Measurements from ENCODE around the gene TLCD2. TPM values are rescaled to one million over a fixed set of nuclear protein-coding genes. Genes with fewer than 3 reads are reported as not detected.

TLCD2 gene
- total RNA-seq, 2 experiments from 2014 or later = 0.65 to 0.75 TPM

DNA sequence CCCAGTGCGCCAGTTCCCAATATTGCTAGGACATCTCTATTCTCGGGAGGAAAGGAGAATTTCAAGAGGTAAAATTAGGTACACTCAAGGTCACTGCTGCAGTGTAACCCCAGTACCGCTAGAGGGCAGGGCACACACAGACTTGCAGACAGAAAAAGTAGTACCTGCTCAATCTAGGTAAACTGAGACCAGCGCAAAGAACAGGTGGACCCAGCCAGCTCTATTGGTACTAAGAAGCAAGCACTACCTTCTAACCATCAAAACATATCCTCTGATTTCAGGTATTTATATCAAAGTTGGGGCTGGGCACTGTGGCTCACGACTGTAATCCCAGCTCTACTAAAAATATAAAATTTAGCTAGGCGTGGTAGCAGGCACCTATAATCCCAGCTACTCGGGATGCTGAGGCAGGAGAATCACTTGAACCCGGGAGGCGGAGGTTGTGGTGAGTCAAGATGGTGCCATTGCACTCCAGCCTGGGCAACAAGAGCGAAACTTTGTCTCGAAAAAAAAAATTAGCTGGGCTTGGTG is 10.7 kb upstream of the TLCD2 start:
- ChIA-PET POLR2A (interaction anchor here (0.9 to 5.4 kb wide), 8 partner anchors 12 to 108 kb away, joined by 3 to 35 read pairs (median 3); partner anchors contain the start of genes RPA1 and SMYD4), CTCF (interaction anchor here (0.7 to 4.5 kb wide), 32 partner anchors 20 to 336 kb away, joined by 3 to 46 read pairs (median 4); partner anchors contain the start of genes RILP, RTN4RL1 and SERPINF1)
- Mint-ChIP-seq H3K4me3 (no peak overlapping the region), H3K27ac (peak overlapping the region; percentile 42), H3K36me3 (ENCODE audit: low read depth) (peaks cover 4% of the 10 kb centered on the region), H3K4me1 (peaks cover 61% of the 10 kb centered on the region), H3K27me3 (no peaks in the 10 kb centered on the region), H3K9me3 (no peaks in the 10 kb centered on the region)
- peak; percentile 77 for DNase-seq

DNA sequence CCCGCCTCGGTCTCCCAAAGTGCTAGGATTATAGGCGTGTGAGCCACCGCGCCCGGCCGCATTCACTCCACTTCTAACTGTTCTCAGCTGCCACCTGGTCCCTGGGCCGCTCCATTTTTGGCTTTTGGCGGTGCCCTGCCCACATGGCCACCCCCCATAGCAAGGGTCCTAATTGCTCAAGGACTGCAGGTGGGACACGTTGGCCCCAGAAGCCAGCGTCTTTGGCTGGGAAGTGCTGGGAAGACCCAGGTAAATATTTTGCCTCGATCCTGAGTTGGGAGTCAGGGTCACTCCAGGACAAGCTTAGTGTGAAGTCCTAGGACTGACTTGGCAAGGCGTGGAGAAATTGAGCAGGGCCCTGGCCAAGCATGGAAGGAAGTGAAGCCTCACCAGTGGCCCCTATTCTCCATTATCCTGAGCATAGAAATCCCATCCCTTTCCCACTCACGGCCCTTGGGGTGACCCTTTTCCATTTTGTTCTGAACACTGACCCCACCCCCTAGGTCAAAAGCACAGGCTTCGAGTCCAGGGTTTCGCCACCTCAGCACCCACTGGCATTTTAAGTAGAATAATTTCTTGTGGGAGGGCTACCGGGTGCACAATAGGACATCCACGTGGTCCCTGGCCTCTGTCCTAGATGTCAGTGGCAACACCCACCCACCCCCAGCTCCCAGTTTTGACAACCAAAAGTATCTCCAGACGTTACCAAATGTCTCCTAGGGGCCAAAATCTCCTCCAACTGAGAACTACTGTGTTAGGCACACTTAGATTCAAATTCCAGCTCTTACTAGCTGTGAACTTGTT is 8.4 kb upstream of the TLCD2 start:
- Mint-ChIP-seq H3K4me1 (peaks cover 63% of the 10 kb centered on the region), H3K36me3 (ENCODE audit: low read depth) (peaks cover 9% of the 10 kb centered on the region), H3K27ac (peak overlapping the region; percentile 98), H3K4me3 (peak overlapping the region; percentile 91), H3K9me3 (no peaks in the 10 kb centered on the region), H3K27me3 (no peaks in the 10 kb centered on the region)
- no peak for DNase-seq
- ChIA-PET POLR2A (interaction anchor here (1.2 to 5.0 kb wide), 7 partner anchors 14 to 522 kb away, joined by 3 to 58 read pairs (median 10); partner anchors contain the start of genes OVCA2, PRPF8, RPA1 and SMYD4), CTCF (interaction anchor here (0.7 to 1.4 kb wide), 3 partner anchors 126 to 174 kb away, joined by 3 to 4 read pairs (median 3); no protein-coding TSS in a partner anchor)

DNA sequence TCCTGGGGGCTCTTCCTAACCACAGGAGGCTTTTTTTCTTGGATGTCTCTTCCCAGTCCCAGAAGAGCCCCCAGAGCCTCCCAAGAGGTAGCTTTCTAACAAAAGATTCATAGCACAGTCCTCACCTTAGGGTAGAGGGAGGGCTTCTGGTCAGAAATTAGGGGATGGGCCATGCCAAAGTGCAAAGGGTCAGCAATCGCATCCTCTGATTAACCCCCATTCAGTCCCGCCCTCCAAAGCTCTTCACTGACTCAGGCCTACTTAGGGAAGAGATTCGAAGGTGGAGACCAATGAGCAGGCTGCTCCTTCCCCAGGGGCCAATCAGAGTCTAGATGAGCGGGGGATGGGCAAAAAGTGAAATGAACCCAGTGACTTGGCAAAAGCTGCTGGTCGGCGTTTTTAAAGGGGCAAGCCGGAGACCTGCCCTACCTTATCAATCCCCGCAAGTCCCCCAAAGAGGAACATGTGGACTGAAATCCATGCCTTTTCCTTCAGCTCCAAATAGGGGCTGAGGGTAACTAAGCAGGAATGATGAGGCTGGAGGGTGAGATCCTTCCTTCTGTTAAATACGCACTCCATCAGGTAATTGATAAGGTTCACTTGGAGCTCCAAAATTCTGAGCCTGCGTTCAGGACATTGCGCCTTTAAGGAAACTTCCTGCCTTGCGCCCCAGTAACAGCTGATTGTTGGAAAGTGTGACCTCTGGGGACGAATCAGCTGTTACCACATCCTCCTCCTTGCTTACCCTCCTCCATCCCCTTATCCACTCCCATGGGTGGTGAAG is 6.9 kb upstream of the TLCD2 start:
- Mint-ChIP-seq H3K4me1 (peaks cover 60% of the 10 kb centered on the region), H3K27me3 (no peaks in the 10 kb centered on the region), H3K9me3 (no peaks in the 10 kb centered on the region), H3K4me3 (peak overlapping the region; percentile 91), H3K27ac (peak overlapping the region; percentile 98), H3K36me3 (ENCODE audit: low read depth) (peaks cover 23% of the 10 kb centered on the region)
- POLR2A ChIA-PET = interaction anchor here (0.7 to 5.8 kb wide), 59 partner anchors 8 to 1098 kb away, joined by 3 to 58 read pairs (median 5); partner anchors contain the start of genes INPP5K, METTL16, OVCA2 and PITPNA
- DNase-seq = peak; percentile 93
- CTCF ChIA-PET = interaction anchor here (0.7 to 2.3 kb wide), 19 partner anchors 8 to 352 kb away, joined by 3 to 20 read pairs (median 4); partner anchors contain the start of genes RILP, RPA1, RTN4RL1 and SMYD4

DNA sequence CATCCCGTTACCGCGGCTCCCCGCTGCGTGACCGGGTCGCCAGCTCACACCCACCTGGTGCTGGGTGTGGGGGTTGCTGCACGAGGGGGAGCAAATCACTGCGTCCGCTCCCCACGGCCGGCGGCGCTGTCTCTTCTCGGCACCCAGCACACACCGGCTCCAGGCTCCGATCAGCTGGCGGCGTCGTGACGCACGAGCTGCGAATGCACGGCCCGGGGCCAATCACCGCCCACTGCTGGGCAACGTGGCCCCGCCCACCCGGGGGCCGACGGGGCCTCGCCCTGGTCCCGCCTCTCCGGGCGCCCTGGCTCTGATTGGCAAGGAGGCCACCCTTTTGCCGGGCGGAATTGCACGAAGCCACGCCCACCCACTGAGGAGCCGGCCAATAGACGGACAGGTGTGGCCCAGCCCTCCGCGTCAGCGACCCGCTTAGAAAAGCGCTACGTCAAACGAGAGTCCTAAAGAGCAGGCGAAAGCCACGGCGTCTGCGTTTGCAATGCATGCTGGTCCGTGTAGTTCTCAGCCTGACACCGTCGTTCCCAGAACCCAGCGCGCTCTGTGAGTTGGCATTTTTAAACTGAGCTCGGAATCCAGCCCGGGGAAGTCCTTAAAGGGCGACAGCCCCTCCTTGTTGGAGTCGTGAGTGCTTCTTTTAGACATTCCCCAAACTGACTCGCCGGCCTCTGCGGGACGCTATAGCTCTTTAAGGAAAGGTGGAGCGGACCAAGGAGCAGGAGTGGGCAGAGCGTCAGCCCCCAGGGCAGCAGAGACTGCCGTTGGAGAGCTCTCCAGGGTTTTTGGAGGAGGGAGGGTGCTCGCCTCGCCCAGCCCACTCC is 6.1 kb upstream of the TLCD2 start:
- ChIA-PET CTCF (interaction anchor here (0.7 to 2.3 kb wide), 17 partner anchors 9 to 351 kb away, joined by 3 to 20 read pairs (median 4); partner anchors contain the start of genes RILP, RPA1, RTN4RL1 and SMYD4), POLR2A (interaction anchor here (0.7 to 5.8 kb wide), 58 partner anchors 7 to 1098 kb away, joined by 3 to 58 read pairs (median 5); partner anchors contain the start of genes INPP5K, METTL16, OVCA2 and PITPNA)
- peak overlapping the region; percentile 91 for H3K4me3 Mint-ChIP-seq
- no peaks in the 10 kb centered on the region for H3K9me3 Mint-ChIP-seq
- peaks cover 62% of the 10 kb centered on the region for H3K4me1 Mint-ChIP-seq
- H3K27me3 Mint-ChIP-seq = no peaks in the 10 kb centered on the region
- DNase-seq = peak; percentile 100
- peak overlapping the region; percentile 98 for H3K27ac Mint-ChIP-seq
- peaks cover 31% of the 10 kb centered on the region for H3K36me3 Mint-ChIP-seq (ENCODE audit: low read depth)

DNA sequence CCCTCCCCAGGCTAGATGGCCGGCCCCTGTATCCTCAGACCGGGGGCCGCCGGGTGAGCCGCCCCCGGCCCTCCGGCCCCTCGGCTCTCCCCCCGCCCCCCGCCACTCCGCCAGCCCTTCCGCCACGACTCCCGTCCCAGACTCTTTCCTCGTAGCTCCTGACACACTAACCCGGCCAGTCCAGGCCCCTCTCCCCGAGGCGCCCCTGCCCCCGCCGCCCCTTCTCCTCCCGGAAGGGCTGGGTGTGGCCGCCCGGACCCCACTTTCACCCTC is 5.6 kb upstream of the TLCD2 start:
- DNase-seq = no peak
- ChIA-PET POLR2A (interaction anchor here (1.0 to 5.8 kb wide), 18 partner anchors 9 to 677 kb away, joined by 3 to 58 read pairs (median 10); partner anchors contain the start of genes OVCA2, PRPF8, RPA1 and SCARF1), CTCF (interaction anchor here (1.3 to 2.3 kb wide), 5 partner anchors 37 to 350 kb away, joined by 3 to 20 read pairs (median 12); partner anchors contain the start of gene RILP)
- Mint-ChIP-seq H3K27me3 (peaks cover 2% of the 10 kb centered on the region), H3K4me3 (peak overlapping the region; percentile 91), H3K36me3 (ENCODE audit: low read depth) (peaks cover 36% of the 10 kb centered on the region), H3K4me1 (peaks cover 64% of the 10 kb centered on the region), H3K27ac (peak overlapping the region; percentile 76), H3K9me3 (no peaks in the 10 kb centered on the region)

DNA sequence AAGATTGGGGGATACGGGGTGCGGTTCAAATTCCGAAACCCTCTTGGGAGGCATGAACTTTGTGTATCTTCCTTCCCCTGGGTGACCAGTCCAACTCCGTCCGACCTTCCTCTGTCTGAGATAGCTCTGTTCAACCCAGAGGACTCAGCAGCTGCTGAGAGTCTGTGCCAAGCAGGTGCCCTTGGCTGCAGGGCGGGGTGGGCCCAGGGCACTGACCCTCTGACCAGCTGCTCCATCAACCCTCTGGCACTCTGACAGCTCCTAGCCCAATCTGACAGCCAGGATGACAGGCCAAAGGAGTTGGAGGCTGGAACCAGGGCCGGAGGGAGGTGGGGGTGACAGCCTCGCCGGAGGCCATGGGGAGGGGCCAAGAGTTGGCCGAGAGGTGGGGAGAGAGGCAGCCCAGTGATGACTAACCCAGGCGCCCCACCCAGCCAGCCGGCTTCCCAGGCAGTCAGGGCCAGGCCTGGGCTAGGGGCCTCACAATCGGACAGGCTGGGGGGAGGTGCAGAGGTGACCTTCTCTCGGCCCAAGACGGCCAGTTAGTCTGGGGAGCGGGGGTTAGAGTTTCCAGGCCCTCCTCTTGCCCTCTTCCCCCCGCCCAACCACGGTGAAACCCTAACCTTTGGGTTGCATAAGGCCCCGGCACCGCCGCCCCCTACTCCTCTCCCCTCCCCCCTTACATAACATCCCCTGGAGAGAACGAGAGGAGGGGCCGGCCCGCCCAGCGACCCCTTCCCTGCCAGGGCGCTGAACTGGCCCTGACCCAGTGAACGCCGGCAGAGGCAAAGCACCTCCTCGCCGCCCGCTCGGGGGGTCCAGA is 5.0 kb upstream of the TLCD2 start:
- H3K27ac Mint-ChIP-seq = peak overlapping the region; percentile 52
- H3K36me3 Mint-ChIP-seq (ENCODE audit: low read depth) = peaks cover 39% of the 10 kb centered on the region
- ChIA-PET POLR2A (interaction anchor here (1.0 to 5.8 kb wide), 14 partner anchors 8 to 621 kb away, joined by 3 to 58 read pairs (median 12); partner anchors contain the start of genes PRPF8, RPA1, SCARF1 and SERPINF1), CTCF (interaction anchor here (1.3 to 2.0 kb wide), 4 partner anchors 38 to 350 kb away, joined by 3 to 20 read pairs (median 8); no protein-coding TSS in a partner anchor)
- H3K27me3 Mint-ChIP-seq = peaks cover 6% of the 10 kb centered on the region
- H3K9me3 Mint-ChIP-seq = no peaks in the 10 kb centered on the region
- peak; percentile 74 for DNase-seq
- peaks cover 65% of the 10 kb centered on the region for H3K4me1 Mint-ChIP-seq
- H3K4me3 Mint-ChIP-seq = peak overlapping the region; percentile 91

DNA sequence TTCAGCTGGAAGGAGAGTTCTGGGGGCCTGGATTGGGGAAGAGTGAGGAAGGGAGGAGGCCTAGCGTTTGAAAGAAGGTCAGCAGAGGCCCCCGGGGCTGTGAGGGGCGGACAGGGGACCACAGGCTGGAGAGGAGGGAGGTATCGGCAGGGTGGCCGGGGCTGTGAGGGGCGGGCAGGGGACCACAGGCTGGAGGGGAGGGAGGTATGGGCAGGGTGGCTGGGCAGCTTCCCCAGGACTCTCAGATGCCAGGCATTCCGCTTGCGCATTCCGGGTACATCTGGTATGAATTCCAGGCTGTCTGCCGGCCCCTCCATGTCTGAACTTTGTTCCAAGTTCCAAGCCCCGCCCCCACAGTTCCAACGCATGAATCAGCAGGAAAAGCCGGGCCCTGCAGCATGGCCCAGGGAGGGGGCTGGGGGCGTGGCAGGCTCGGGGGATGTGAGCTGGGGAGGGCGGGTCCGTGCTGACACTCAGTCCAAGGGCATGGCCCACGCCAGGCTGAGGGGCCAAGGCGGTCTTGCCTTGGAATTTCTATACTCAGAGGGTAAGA is 4.3 kb upstream of the TLCD2 start:
- ChIA-PET POLR2A (interaction anchor here (1.6 to 5.8 kb wide), 5 partner anchors 11 to 156 kb away, joined by 3 to 58 read pairs (median 46); partner anchors contain the start of genes PRPF8, RPA1, SMYD4 and WDR81), CTCF (no interaction called here)
- peaks cover 39% of the 10 kb centered on the region for H3K36me3 Mint-ChIP-seq (ENCODE audit: low read depth)
- DNase-seq = peak; percentile 40
- H3K27me3 Mint-ChIP-seq = peaks cover 6% of the 10 kb centered on the region
- H3K27ac Mint-ChIP-seq = no peak overlapping the region
- no peaks in the 10 kb centered on the region for H3K9me3 Mint-ChIP-seq
- H3K4me1 Mint-ChIP-seq = peaks cover 61% of the 10 kb centered on the region
- peak overlapping the region; percentile 91 for H3K4me3 Mint-ChIP-seq

DNA sequence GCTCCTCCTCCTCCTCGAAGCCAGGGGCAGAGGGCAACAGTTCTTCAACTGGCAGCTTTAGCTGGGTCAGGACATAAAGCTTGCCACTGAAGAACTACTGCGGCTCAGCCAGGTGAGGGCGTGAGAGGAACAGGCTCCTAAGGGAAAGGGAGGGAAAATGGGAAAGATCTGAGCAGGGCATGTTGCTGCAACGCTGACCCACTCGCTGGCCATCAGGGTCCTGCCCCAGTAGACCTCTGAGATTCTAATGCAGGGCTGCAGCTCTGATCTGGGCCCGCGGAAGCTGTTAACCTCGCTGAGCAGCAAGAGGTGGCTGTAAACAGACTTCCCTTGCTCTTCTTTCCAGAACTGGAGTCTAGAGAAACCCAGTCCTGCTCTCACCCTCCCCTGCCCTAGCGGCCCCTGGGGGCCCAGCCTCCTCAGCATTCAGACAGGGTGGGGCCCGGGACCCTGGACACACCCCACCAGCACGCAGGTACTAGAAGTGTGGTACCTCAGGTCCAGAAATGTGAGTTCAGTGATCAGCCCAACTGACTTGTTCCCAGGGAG is 3.8 kb upstream of the TLCD2 start:
- Mint-ChIP-seq H3K27ac (no peak overlapping the region), H3K4me3 (peak overlapping the region; percentile 62), H3K36me3 (ENCODE audit: low read depth) (peaks cover 39% of the 10 kb centered on the region), H3K27me3 (peaks cover 6% of the 10 kb centered on the region), H3K9me3 (no peaks in the 10 kb centered on the region), H3K4me1 (peaks cover 60% of the 10 kb centered on the region)
- DNase-seq = no peak
- POLR2A ChIA-PET = interaction anchor here (1.6 to 5.8 kb wide), 2 partner anchors 11 to 157 kb away, joined by 3 to 56 read pairs; partner anchors contain the start of gene WDR81
- CTCF ChIA-PET = interaction anchor here (1.8 kb wide), 1 partner anchor 45 kb away, joined by 10 read pairs; no protein-coding TSS in a partner anchor

DNA sequence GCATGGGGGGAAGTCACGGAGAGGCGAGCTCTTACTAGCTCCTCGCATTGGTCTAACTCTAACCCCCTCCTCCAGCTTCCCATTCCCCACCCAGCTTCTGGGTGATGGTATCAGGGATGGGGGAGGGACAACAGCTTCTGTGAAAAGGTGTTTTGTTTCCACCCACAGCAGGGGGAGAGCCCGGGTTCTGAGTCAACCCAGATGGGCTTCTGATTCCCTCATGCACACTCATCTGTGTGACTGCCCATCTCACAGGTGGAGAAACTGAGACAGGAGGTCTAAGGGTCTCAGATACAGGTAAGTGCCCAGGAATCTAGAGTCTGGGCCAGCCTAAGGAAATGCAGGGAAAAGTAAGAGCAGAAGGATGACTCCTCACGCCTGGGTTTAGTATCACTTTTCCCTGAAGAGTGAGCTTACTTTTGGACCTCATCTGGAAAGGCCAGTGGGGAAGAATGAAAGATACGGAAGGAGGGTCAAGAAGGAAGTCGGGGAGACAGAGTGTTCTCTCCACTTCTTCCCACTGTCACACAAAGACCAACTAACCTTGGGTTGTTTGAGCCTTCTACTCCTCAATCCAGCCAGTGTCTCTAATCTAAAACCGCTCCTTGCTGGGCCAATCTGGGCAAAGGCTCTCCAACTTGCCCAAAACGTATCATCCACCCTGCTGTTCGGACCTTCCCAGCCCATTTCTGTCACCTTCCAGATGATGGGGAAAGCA is 3.1 kb upstream of the TLCD2 start:
- ChIA-PET POLR2A (interaction anchor here (1.6 to 5.8 kb wide), 3 partner anchors 12 to 158 kb away, joined by 3 to 56 read pairs (median 5); partner anchors contain the start of gene WDR81), CTCF (interaction anchor here (1.8 kb wide), 1 partner anchor 44 kb away, joined by 10 read pairs; no protein-coding TSS in a partner anchor)
- Mint-ChIP-seq H3K27ac (no peak overlapping the region), H3K4me1 (peaks cover 56% of the 10 kb centered on the region), H3K4me3 (peak overlapping the region; percentile 37), H3K36me3 (ENCODE audit: low read depth) (peaks cover 39% of the 10 kb centered on the region), H3K27me3 (peaks cover 8% of the 10 kb centered on the region), H3K9me3 (no peaks in the 10 kb centered on the region)
- no peak for DNase-seq

DNA sequence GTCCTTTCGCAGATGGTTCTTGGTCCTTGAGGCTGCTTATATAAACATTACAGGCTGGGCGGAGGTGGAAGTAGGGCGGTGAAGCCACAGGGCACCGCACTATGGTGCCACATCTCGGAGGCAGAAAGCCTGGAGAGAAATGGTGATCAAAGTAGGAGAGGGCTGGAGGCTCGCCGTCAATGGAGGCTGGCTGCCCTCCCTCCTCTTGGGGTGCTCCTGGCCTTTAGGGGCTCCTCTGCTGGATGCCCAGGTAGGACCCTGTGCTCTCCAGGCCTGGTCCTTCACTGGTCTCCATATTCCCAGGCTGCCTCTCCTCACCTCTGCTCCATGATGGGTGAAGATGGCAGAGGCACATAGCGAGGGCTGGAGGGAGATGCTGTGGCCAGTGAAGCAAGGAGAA is 2.1 kb upstream of the TLCD2 start:
- Mint-ChIP-seq H3K9me3 (no peaks in the 10 kb centered on the region), H3K27me3 (peaks cover 8% of the 10 kb centered on the region), H3K36me3 (ENCODE audit: low read depth) (peaks cover 39% of the 10 kb centered on the region), H3K4me3 (no peak overlapping the region), H3K27ac (no peak overlapping the region), H3K4me1 (peaks cover 56% of the 10 kb centered on the region)
- DNase-seq = no peak
- POLR2A ChIA-PET = interaction anchor here (1.7 to 5.8 kb wide), 2 partner anchors 13 to 28 kb away, joined by 5 to 56 read pairs; partner anchors contain the start of gene WDR81
- CTCF ChIA-PET = interaction anchor here (0.6 to 1.8 kb wide), 2 partner anchors 14 to 43 kb away, joined by 3 to 10 read pairs; no protein-coding TSS in a partner anchor
